HCT116 (cell line): Measurements from ENCODE around the gene ACSF2. TPM values are rescaled to one million over a fixed set of nuclear protein-coding genes. Genes with fewer than 3 reads are reported as not detected.

ENCODE experiments used
- ATAC-seq: fragments of 200-7000 bp; cut with Tn5 transposase; 2 replicates; pipeline ENCODE4 v1.9.1; 2020; ENCODE audit warnings: mild to moderate bottlenecking, moderate library complexity
- BruUV-seq: library from RNA; stranded (reverse); fragments of 400-500 nt; replicated peaks from 2 replicates; lab custom pipeline; 2021; lab: Mats Ljungman, UMichigan
- CTCF ChIA-PET: fragments of 300-600 bp; sonication (Branson Sonifier 250); formaldehyde crosslinking; loops from one replicate; lab custom pipeline; 2021; ENCODE audit warnings: antibody characterized with exemption; lab: Charles Lee
- POLR2A ChIA-PET: fragments of 300-600, 350-600 bp; sonication (Branson Sonifier 250); formaldehyde crosslinking; loops from one replicate; lab custom pipeline; 2021; ENCODE audit warnings: antibody characterized with exemption; lab: Charles Lee
- RAD21 ChIA-PET, 2 experiments: fragments of 300-600 bp; sonication (Branson Sonifier 250); formaldehyde crosslinking; loops; one replicate each; lab custom pipeline; 2023; ENCODE audit warnings: low total read pairs in 2 of 2; ENCODE audit not compliant: uncharacterized antibody in 2 of 2, unreplicated experiment in 2 of 2, low non-redundant PET in 1 of 2; lab: Charles Lee
- DNase-seq: peaks from one replicate; pipeline ENCODE4 v3.0.0-alpha.2; 2010; ENCODE audit warnings: low read depth, low spot score
- H2AFZ ChIP-seq: fragments of 200-600 bp; shearing (Covaris generic), sonication (generic); 2 replicates; pipeline ENCODE4 v1.6.1; 2017; ENCODE audit warnings: low read depth, mixed run types, mixed read lengths, antibody characterized with exemption, low read length; ENCODE audit not compliant: poor library complexity, severe bottlenecking
- H3K27ac ChIP-seq: 2 replicates; pipeline ENCODE4 v1.5.1; 2012; ENCODE audit warnings: low read depth, low read length
- H3K27me3 ChIP-seq: fragments of 200-600 bp; sonication (generic); 2 replicates; pipeline ENCODE4 v1.6.1; 2016; ENCODE audit warnings: mixed run types, low read length, mixed read lengths; ENCODE audit not compliant: insufficient read depth
- H3K36me3 ChIP-seq, 2 experiments: fragments of 200-500 bp in 1 of 2; fragments of 200-600 bp in 1 of 2; sonication (Bioruptor generic) in 1 of 2; sonication (generic) in 1 of 2; 2 replicates each; pipeline versions ENCODE4 v1.5.1 to v1.6.1; 2014 to 2016; ENCODE audit warnings: low read length in 2 of 2, inconsistent platforms in 1 of 2, mixed read lengths in 1 of 2, mixed run types in 1 of 2; ENCODE audit not compliant: insufficient read depth in 2 of 2, control insufficient read depth in 1 of 2
- H3K4me1 ChIP-seq, 2 experiments: fragments of 200-600 bp in 1 of 2; sonication (generic) in 1 of 2; 2 replicates each; pipeline versions ENCODE4 v1.5.1 to v1.6.1; 2012 to 2017; ENCODE audit warnings: low read length in 2 of 2, inconsistent platforms in 1 of 2, mild to moderate bottlenecking in 1 of 2, mixed read lengths in 1 of 2, mixed run types in 1 of 2, moderate library complexity in 1 of 2; ENCODE audit not compliant: insufficient read depth in 2 of 2, control insufficient read depth in 1 of 2
- H3K4me2 ChIP-seq: fragments of 200-600 bp; sonication (generic); 2 replicates; pipeline ENCODE4 v1.6.1; 2017; ENCODE audit warnings: mixed run types, low read length, mixed read lengths
- H3K4me3 ChIP-seq, 2 experiments: fragments of 200-600 bp in 1 of 2; sonication (generic) in 1 of 2; replicated peaks in 1 of 2; 2 replicates each; pipeline ENCODE4 v1.5.1; 2011 to 2016; ENCODE audit warnings: low read length in 2 of 2, control low read depth in 1 of 2, low read depth in 1 of 2, mild to moderate bottlenecking in 1 of 2, mixed read lengths in 1 of 2, mixed run types in 1 of 2
- H3K79me2 ChIP-seq: fragments of 200-600 bp; sonication (generic); 2 replicates; pipeline ENCODE4 v1.6.1; 2017; ENCODE audit warnings: mild to moderate bottlenecking, mixed run types, low read length, moderate library complexity, mixed read lengths; ENCODE audit not compliant: insufficient read depth
- H3K9ac ChIP-seq: fragments of 200-600 bp; sonication (generic); 2 replicates; pipeline ENCODE4 v1.6.1; 2016; ENCODE audit warnings: low read length, mixed read lengths
- H3K9me2 ChIP-seq: fragments of 200-600 bp; sonication (generic), shearing (Covaris generic); 2 replicates; pipeline ENCODE4 v1.6.1; 2017; ENCODE audit warnings: mixed run types, mild to moderate bottlenecking, moderate library complexity; ENCODE audit not compliant: insufficient read depth
- H3K9me3 ChIP-seq, 2 experiments: fragments of 200-500 bp in 1 of 2; fragments of 200-600 bp in 1 of 2; sonication (Bioruptor generic) in 1 of 2; sonication (generic) in 1 of 2; 2 replicates each; pipeline ENCODE4 v1.6.1; 2014 to 2017; ENCODE audit warnings: low read length in 2 of 2, mixed read lengths in 2 of 2, inconsistent platforms in 1 of 2, low read depth in 1 of 2, mild to moderate bottlenecking in 1 of 2, mixed run types in 1 of 2, moderate library complexity in 1 of 2; ENCODE audit not compliant: control insufficient read depth in 1 of 2, insufficient read depth in 1 of 2
- H4K20me1 ChIP-seq: fragments of 200-600 bp; sonication (generic), shearing (Covaris generic); 2 replicates; pipeline ENCODE4 v1.6.1; 2017; ENCODE audit warnings: mixed run types, mild to moderate bottlenecking, moderate library complexity; ENCODE audit not compliant: insufficient read depth
- ATF3 ChIP-seq: IDR thresholded peaks from 2 replicates; pipeline ENCODE4 v1.6.1; 2012
- CBX3 ChIP-seq: IDR thresholded peaks from 2 replicates; pipeline ENCODE4 v1.6.1; 2012; ENCODE audit warnings: low read depth
- CEBPB ChIP-seq: IDR thresholded peaks from 2 replicates; pipeline ENCODE4 v1.6.1; 2012; ENCODE audit warnings: low read depth
- ELF1 ChIP-seq: IDR thresholded peaks from 2 replicates; pipeline ENCODE4 v1.6.1; 2012; ENCODE audit warnings: low read depth, borderline replicate concordance
- JUND ChIP-seq: IDR thresholded peaks from 2 replicates; pipeline ENCODE4 v1.6.1; 2012
- POLR2AphosphoS5 ChIP-seq: IDR thresholded peaks from 2 replicates; pipeline ENCODE4 v1.6.1; 2011; ENCODE audit warnings: mild to moderate bottlenecking, low read depth, low read length, moderate library complexity
- REST ChIP-seq: IDR thresholded peaks from 2 replicates; pipeline ENCODE4 v1.6.1; 2012; ENCODE audit warnings: low read depth
- SIN3A ChIP-seq: IDR thresholded peaks from 2 replicates; pipeline ENCODE4 v1.6.1; 2012; ENCODE audit warnings: low read depth
- SP1 ChIP-seq: IDR thresholded peaks from 2 replicates; pipeline ENCODE4 v1.6.1; 2012; ENCODE audit warnings: low read depth
- SRF ChIP-seq: IDR thresholded peaks from 2 replicates; pipeline ENCODE4 v1.6.1; 2012; ENCODE audit warnings: low read depth
- YY1 ChIP-seq: IDR thresholded peaks from 2 replicates; pipeline ENCODE4 v1.6.1; 2011; ENCODE audit warnings: low read length, low read depth, moderate library complexity, mild to moderate bottlenecking; ENCODE audit not compliant: insufficient replicate concordance; ENCODE audit errors: extremely low read depth
- ZFX ChIP-seq: fragments of 450-650 bp; IDR thresholded peaks from 2 replicates; pipeline ENCODE4 v1.6.1; 2017
- intact Hi-C: fragments of 100-400 bp; cut with micrococcal nuclease; formaldehyde crosslinking; loops from 2 replicates; pipeline ENCODE4 v1.10.0; 2022
- total RNA-seq: library from RNA; stranded (reverse); gene quantifications from one replicate; pipeline ENCODE4 v1.2.1, GENCODE V29; 2021; ENCODE audit not compliant: unreplicated experiment

ACSF2 gene
- total RNA-seq, 1 experiment from 2014 or later = 52.4 TPM

GRCh38 chr17:50389534-50389933 lies 36.5 kb upstream of the ACSF2 start:
- CTCF ChIA-PET = interaction anchor here (1.5 kb wide), 1 partner anchor 8 kb away, joined by 10 read pairs; the partner anchor contains the start of gene LRRC59
- H3K4me3 ChIP-seq = no peak overlapping the region
- no peak overlapping the region for H3K9ac ChIP-seq
- no peak overlapping the region for H2AFZ ChIP-seq
- RAD21 ChIA-PET = no interaction called here
- H3K79me2 ChIP-seq = peaks cover 96% of the 10 kb centered on the region
- H3K9me3 ChIP-seq = no peaks in the 10 kb centered on the region
- no peak for ATAC-seq
- DNase-seq = no peak
- peaks cover 10% of the 10 kb centered on the region; the same call in 1 of the 2 replicates for H4K20me1 ChIP-seq
- H3K36me3 ChIP-seq = peaks cover 94% of the 10 kb centered on the region in 2 experiments
- no peaks in the 10 kb centered on the region for H3K4me1 ChIP-seq
- H3K27me3 ChIP-seq = no peaks in the 10 kb centered on the region
- no peak overlapping the region for H3K4me2 ChIP-seq
- TF ChIP-seq ELF1 (no peak), CBX3 (no peak), JUND (no peak), ZFX (no peak), YY1 (no peak), SIN3A (no peak), REST (no peak), SP1 (no peak), SRF (no peak), ATF3 (no peak), POLR2AphosphoS5 (no peak), CEBPB (no peak)
- TF ChIP-seq, all 23 proteins: peak for 0
- intact Hi-C loops = no loop called here
- POLR2A ChIA-PET = interaction anchor here (1.0 to 2.3 kb wide), 3 partner anchors 8 to 189 kb away, joined by 4 to 6 read pairs (median 4); partner anchors contain the start of gene LRRC59
- no peaks in the 10 kb centered on the region for H3K9me2 ChIP-seq
- no peak overlapping the region for H3K27ac ChIP-seq
- no TSS peak for BruUV-seq
